ENCODE data around the gene FMN1. TPM values are rescaled to one million over a fixed set of nuclear protein-coding genes. Genes with fewer than 3 reads are reported as not detected.

The FMN1 gene
- total and polyA plus RNA-seq, 2 of the 13 experiments (the other 11 are each of a cell fraction or from before 2014, with no cell fraction given) = 0.20 to 0.60 TPM

- FAIRE-seq (no peak), DNase-seq (ENCODE audit: low spot score) (no peak), ATAC-seq (no peak)
- CTCF ChIA-PET (ENCODE audit: low intra/inter-chr PET ratio, low total read pairs) = no interaction called here
- POLR2A ChIA-PET = no interaction called here
- BruUV-seq (replicated peaks) = no TSS peak
- H3K27me3 ChIP-seq (ENCODE audit: control insufficient read depth in 1 of 2, insufficient read depth in 2 of 2, low read length in 2 of 2) = no peaks in the 10 kb centered on the region
- H3K9me3 ChIP-seq (ENCODE audit: low read length) = no peaks in the 10 kb centered on the region
- intact Hi-C loops (cut with micrococcal nuclease; ENCODE audit: unreplicated experiment) = no loop called here
- no peaks in the 10 kb centered on the region for H3K36me3 ChIP-seq (replicated peaks in 1 of 2; ENCODE audit: control insufficient read depth in 1 of 2, insufficient read depth in 2 of 2, low read length in 2 of 2)
- no peak overlapping the region for H3K4me2 ChIP-seq (ENCODE audit: low read depth, low read length)
- H3K4me1 ChIP-seq (ENCODE audit: insufficient read depth, low read length) = peaks cover 6% of the 10 kb centered on the region
- no peak overlapping the region for H3K27ac ChIP-seq (ENCODE audit: extremely low read length, insufficient read depth, low read length)
- H3K4me3 ChIP-seq (replicated peaks in 1 of 3; ENCODE audit: insufficient read depth in 1 of 3, low read depth in 2 of 3, low read length in 3 of 3) = no peak overlapping the region
- 40% methylated on average over 1 of the region's 1 CpG for WGBS (ENCODE audit: low lambda C conversion rate)
- no peaks in the 10 kb centered on the region for H3K79me2 ChIP-seq (ENCODE audit: insufficient read depth, low read length)
- no peak overlapping the region for H2AFZ ChIP-seq (ENCODE audit: low read length)
- no peaks in the 10 kb centered on the region for H4K20me1 ChIP-seq (ENCODE audit: insufficient read depth, low read length)
- no peak overlapping the region for H3K9ac ChIP-seq (ENCODE audit: insufficient read depth, low read depth, low read length)
- in situ Hi-C loops (cut with HindIII; ENCODE audit: extremely low pct_ligation_motif_present, low pct_unique_long_range_greater_than_20kb) = no loop called here
- TF ChIP-seq ZBTB46 (CRISPR knock-in tag; IDR thresholded peaks at IDR 0.05; ENCODE audit: borderline replicate concordance) = no peak
- TF ChIP-seq ZBTB33 (CRISPR knock-in tag; IDR thresholded peaks at IDR 0.05) = no peak
- TF ChIP-seq ZNF775 (CRISPR knock-in tag; IDR thresholded peaks at IDR 0.05; ENCODE audit: borderline replicate concordance) = no peak
- TF ChIP-seq ZNF547 (CRISPR knock-in tag; IDR thresholded peaks at IDR 0.05) = no peak
- TF ChIP-seq ZSCAN30 (CRISPR knock-in tag; IDR thresholded peaks at IDR 0.05) = no peak
- no peak for TF ChIP-seq ZKSCAN8 (CRISPR knock-in tag; IDR thresholded peaks at IDR 0.05; ENCODE audit: borderline replicate concordance)
- no peak for TF ChIP-seq ZNF644 (CRISPR knock-in tag; IDR thresholded peaks at IDR 0.05; ENCODE audit: low read depth)
- TF ChIP-seq AHDC1 (CRISPR knock-in tag; IDR thresholded peaks at IDR 0.05; ENCODE audit: borderline replicate concordance) = no peak
- TF ChIP-seq BORCS8-MEF2B (CRISPR knock-in tag; IDR thresholded peaks at IDR 0.05) = no peak
- no peak for TF ChIP-seq ZNF44 (CRISPR knock-in tag; IDR thresholded peaks at IDR 0.05)
- TF ChIP-seq NR2F2 (IDR thresholded peaks at IDR 0.05; ENCODE audit: borderline replicate concordance, low read depth) = no peak
- no peak for TF ChIP-seq ZNF598 (CRISPR knock-in tag; IDR thresholded peaks at IDR 0.05; ENCODE audit: borderline replicate concordance)
- no peak for TF ChIP-seq HDAC1 (CRISPR knock-in tag; IDR thresholded peaks at IDR 0.05)
- TF ChIP-seq ZNF253 (CRISPR knock-in tag; IDR thresholded peaks at IDR 0.05; ENCODE audit: borderline replicate concordance) = no peak
- no peak for TF ChIP-seq ZNF414 (CRISPR knock-in tag; IDR thresholded peaks at IDR 0.05)
Measured at GRCh38 chr15:32833379-32833821, 361.1 kb downstream of the FMN1 start.

Measured in HepG2 (cell line).